NCI-H345 treated with DMSO at 0.1 percent for 48 hours (cell line): Measurements from ENCODE around the gene DBNL.

Experiments used
- DNase-seq: peaks from one replicate; lab custom pipeline; 2025; ENCODE audit not compliant: unreplicated experiment; lab: John Stamatoyannopoulos, UW

The DBNL gene

DNA sequence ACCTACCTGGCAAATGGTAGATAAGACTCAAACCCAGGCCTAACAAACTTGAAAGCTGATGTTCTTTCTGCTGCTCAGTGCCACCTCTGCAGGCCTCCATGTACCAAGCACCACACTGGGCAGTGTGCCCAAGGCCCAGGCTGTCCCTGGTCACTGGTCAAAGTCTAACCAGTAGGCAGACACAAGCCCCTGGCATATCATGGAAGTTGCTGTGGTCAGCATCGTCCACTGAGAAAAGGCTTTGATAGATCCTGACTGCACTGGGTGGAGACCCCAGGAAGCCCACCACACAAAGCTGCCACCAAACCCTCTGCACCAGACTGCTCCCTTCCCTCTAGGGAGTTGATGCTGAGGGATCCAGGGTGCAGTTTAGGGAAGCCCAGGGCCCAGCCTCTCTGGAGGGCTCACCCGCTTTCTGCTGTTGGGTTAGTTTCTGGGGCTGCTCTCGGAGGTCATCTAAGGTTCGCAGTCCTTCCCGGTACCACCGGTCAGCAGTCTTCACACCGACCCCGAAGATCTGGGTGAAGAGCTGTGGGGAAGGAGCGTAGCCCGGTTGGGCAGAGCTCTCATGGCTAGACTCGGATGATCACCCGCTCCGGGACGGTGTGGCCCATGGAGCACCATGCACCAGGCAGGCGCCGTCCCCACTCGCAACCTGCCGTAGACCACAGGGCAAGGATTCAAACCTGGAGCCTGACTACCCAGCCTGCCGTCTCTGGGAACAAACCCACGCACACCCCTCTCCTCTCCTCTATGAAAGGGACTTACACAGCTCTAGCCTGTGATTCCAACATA is 31.8 kb downstream of the DBNL start:
- no peak for DNase-seq

DNA sequence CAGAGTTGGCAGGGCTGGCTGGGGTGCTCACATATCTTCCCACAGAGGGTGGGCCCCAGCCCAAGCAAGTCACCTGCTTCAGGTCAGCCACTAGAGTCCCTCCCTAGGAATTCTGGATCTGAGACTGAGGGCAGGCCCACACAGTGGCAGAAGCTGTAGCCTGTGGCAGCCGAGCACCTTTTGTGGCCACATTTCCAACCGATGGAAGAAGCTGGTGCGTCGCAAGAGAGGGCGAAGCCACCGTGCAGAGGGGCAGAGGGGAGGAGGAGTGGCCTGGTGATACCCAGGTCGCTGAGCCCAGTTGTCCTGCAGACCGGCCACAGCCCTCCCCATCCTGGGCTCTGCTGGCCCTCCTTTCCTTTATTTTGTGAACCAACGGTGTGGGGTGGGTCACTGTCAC is 32.6 kb downstream of the DBNL start:
- no peak for DNase-seq

DNA sequence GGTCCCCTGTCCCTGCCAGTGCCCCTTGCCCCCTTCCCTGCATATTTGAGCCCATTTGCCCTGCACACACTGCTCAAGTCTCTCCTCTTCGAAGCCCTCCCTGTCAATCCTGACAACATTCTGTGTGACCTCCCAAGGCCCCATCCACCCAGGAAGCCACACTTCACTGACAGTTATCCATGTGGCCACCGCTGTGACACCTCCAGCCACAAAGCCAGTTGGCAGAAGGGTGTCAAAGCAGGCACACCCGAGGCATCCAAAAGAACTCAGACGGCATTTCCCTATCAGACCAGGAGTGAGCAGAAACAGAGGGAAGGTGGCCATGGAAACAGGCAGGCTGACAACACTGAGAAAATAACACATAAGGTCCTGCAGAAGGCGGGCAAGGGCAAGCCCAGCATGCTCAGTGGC is 33.2 kb downstream of the DBNL start:
- DNase-seq = no peak

- no peak for DNase-seq
Observed at GRCh38 chr7:44078521-44078920, 34.0 kb downstream of the DBNL start.

DNA sequence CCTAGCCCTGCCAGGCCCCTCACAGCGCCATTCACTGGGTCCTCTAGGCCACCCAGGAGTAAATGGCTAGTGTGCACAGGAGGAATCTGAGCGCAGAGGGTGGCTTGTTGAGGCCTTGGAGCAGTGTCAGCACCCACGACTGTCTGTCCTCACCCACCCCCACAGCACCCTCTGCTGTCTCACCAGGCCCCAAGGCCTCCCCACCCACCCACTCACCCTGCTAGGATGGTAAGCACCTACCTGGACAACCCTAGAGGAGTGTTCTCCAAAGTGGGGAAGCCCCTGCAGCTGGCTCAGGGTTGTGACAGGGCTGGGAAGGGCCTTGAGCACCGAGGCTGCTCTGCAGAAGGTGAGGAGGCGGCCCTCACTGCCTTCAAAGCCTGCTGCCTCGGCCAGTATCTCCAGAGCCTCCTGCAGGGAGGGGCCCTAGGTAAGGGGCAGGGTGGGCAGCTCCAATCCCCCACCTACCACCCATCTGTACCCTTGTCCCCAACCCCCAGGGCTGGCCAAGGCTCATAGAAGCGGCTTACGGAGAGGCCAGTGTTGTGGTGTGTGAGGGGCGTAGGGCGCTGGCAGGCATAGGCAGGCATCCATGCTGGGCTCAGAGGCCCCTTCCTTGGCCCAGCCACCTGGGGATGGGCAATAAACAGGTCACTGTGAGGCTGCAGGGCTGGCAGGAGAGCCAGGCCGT is 35.0 kb downstream of the DBNL start:
- DNase-seq = no peak

DNA sequence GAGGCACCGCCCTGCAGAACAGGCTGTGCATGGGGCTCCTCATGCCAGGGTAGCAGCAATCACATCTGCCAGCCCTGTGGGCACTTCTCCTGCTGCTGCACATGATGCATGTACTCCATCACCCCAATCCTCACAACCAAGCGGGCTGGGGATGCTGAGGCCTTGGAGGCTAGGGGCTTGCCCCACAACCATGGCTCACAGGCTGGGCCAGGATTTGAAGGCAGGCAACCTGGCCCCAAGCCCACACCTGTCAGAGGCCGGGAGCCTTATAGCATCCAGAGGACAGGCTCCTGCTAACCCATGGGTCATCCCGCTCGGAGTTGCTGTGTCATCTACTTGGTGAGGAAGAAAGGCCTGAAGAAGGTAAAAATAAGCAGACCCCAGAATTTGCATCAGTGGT is 35.6 kb downstream of the DBNL start:
- no peak for DNase-seq

- DNase-seq = no peak
Observed at GRCh38 chr7:44080686-44081265, 36.3 kb downstream of the DBNL start.

- no peak for DNase-seq
Observed at GRCh38 chr7:44081266-44081748, 36.8 kb downstream of the DBNL start.

DNA sequence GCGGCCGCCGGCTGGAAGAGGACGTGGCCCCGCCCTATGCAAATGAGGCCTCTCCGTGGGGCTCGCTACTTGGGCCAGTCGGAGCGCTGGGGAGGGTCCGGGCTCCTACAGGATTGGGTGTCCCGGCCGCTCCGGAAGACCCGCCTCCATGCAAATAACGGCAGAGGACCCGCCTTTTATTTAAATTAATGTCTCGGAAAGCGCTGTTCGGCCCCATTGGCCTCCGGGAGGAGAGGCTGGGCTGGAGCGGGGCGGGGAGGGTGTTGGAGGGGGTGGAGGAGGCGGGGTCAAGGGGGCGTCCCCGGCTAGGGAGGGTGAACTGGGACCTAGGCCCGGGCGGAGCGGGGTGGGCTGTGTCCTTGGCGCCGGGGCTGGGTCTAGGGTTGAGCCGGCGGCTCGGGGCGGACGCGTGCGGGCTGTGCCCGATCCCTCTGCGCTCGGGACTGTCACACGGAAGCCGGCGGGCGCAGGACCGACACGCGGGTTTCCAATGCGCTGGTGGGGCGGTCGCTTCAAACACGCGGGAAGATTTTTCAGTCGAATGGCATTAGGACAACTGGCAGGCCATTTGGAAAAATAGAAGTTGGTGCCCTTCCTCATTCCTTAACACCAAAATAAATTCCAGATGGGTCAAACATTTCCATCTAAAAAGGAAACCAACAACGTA is 38.2 kb downstream of the DBNL start:
- DNase-seq = peak; percentile 82

DNA sequence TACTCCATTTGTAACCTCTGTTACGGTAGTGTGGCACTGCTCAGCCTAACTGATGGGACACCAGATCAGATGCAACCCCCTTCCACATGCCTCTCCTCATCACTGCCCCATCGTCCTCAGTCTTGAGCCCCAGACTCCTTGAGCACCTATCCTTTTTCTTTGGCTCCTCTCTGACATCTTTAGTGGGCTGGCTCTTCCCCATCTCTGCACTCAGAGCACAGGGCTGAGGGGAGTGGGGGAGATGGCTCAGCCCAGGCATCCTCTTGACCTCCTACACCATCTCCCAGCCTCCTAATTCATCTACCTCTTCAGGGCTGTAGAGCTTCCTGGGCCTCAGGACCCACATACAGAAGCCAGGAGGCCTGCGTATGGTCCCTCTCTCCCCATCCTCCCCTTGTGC is 39.3 kb downstream of the DBNL start:
- no peak for DNase-seq

- no peak for DNase-seq
Observed at GRCh38 chr7:44084701-44085100, 40.2 kb downstream of the DBNL start.

- no peak for DNase-seq
Observed at GRCh38 chr7:44085546-44085945, 41.0 kb downstream of the DBNL start.

- DNase-seq = no peak
Observed at GRCh38 chr7:44086627-44087026, 42.1 kb downstream of the DBNL start.

- DNase-seq = no peak
Observed at GRCh38 chr7:44087911-44088838, 43.7 kb downstream of the DBNL start.

DNA sequence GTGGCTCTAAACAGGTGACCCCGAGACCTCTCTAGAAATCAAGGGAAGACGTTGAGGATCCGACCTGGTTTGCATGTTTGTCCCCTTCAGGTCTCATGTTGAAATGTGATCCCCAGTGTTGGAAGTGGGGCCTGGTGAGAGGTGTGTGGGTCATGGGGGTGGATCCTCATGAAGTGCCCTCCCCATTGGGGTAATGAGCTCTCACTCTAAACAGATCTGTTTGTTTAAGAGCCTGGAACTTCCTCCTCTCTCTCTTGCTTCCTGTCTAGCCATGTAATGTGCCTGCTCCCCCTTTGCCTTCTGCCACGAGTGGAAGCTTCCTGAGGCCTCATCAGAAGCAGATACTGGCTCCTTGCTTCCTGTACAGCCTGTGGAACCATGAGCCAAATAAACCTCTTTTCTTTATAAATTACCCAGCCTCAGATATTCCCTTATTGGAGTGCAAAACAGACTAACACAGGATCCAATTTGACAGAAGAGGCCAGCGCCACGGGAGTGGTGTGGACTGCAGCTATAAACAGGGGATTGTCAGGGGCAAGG is 48.7 kb downstream of the DBNL start:
- DNase-seq = no peak

DNA sequence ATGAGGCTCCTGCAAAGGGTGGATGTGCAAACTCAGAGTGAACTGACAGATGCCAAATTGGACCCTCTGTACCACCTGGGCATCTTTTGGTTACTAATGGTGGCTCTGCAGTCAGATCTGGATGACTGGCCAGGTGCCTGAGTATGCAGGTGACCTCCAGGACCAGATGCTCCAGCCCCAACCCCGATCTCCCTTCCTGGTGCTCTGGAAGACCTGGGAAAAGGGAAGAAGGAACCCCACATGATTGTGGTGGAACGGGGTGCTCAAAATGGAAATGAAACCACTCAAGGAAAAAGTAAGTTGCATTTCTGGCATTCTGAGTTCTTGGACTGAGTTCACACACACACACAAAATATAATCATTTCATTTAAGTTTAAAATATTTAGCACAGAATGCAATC is 49.9 kb downstream of the DBNL start:
- DNase-seq = no peak

GRCh38 chr7:44094883-44095592 is 50.5 kb downstream of the DBNL start:
- DNase-seq = no peak

DNA sequence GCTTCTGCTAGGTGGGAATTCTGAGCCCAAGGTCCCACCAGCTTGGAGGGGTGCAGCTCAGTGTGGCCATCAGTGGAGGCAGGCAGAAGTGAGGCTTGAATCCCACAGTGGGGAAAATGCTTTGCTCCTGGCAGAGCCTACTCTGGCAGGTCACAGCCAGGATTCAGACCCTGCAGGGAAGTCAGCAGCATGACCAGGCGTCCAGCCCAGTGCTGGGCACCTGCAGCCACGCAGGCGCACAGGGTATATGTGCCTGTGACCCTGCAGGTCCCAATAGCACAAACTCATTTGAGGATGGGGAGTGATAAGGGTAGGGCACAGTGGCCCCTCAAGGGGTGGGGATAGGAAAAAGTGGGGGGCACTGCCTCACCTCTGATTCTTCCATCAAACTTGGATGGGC is 51.3 kb downstream of the DBNL start:
- no peak for DNase-seq

DNA sequence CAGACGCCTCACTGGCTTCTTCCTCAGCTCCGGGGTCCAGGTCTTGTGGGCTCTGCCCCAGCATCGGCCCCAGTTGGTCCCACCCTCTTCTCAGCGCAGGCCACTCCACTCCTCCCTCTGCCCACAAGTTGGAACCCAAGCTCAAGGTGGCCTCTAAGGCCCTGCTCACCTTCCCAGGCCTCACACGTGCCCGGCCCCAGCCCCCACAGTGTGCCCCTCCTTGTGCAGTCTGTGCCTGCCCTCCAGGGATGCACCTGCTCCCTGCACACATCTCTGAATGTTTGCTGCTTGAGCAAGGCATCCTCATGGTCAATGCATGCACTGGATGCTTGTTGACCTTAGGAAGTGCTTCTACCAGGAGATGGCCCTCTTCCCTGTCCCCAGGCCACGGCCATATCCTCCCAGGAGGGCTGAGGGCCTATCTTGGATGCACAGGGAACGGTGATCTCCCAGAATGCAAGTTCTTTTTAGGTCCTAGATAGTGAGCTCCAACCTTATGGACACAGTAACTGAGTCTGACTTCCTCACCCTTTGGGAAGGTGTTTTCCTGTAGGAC is 51.9 kb downstream of the DBNL start:
- DNase-seq = no peak
